Panc1 (cell line): ENCODE results near the gene CASP10. TPM values are rescaled to one million over a fixed set of nuclear protein-coding genes. Genes with fewer than 3 reads are reported as not detected.

Experiments
- ATAC-seq: fragments of 200-7000 bp; cut with Tn5 transposase; 2 replicates; pipeline ENCODE4 v1.9.1; 2020; ENCODE audit warnings: mild to moderate bottlenecking, moderate library complexity
- BruUV-seq: library from RNA; stranded (reverse); fragments of 400-500 nt; replicated peaks from 2 replicates; lab custom pipeline; 2021; lab: Mats Ljungman, UMichigan
- CTCF ChIA-PET: fragments of 300-600 bp; sonication (Branson Sonifier 250); formaldehyde crosslinking; loops from one replicate; lab custom pipeline; 2022; ENCODE audit warnings: antibody characterized with exemption; lab: Charles Lee
- POLR2A ChIA-PET: fragments of 300-600 bp; sonication (Branson Sonifier 250); formaldehyde crosslinking; loops from one replicate; lab custom pipeline; 2022; ENCODE audit warnings: antibody characterized with exemption; lab: Charles Lee
- DNase-seq: peaks from one replicate; pipeline ENCODE4 v3.0.0-alpha.2; 2010; ENCODE audit warnings: low read depth, low spot score
- H3K27ac ChIP-seq: 2 replicates; pipeline ENCODE4 v1.5.1; 2011; ENCODE audit warnings: mild to moderate bottlenecking, low read length, inconsistent platforms
- H3K27me3 ChIP-seq: fragments of 200-500 bp; sonication (Bioruptor generic); 2 replicates; pipeline ENCODE4 v1.6.0; 2014; ENCODE audit warnings: low read length, inconsistent platforms; ENCODE audit not compliant: control insufficient read depth, insufficient read depth
- H3K36me3 ChIP-seq: fragments of 200-500 bp; sonication (Bioruptor generic); 2 replicates; pipeline ENCODE4 v1.5.1; 2014; ENCODE audit warnings: inconsistent platforms, mild to moderate bottlenecking, low read length, moderate library complexity; ENCODE audit not compliant: control insufficient read depth, insufficient read depth
- H3K4me1 ChIP-seq: 2 replicates; pipeline ENCODE4 v1.5.1; 2011; ENCODE audit warnings: inconsistent platforms, mild to moderate bottlenecking, low read length, moderate library complexity; ENCODE audit not compliant: control insufficient read depth, insufficient read depth
- H3K4me3 ChIP-seq, 2 experiments: 2 replicates each; pipeline ENCODE4 v1.5.1; 2011 to 2012; ENCODE audit warnings: low read depth in 2 of 2, low read length in 2 of 2, mild to moderate bottlenecking in 2 of 2, inconsistent platforms in 1 of 2, moderate library complexity in 1 of 2
- H3K9me3 ChIP-seq: fragments of 200-500 bp; sonication (Bioruptor generic); 2 replicates; pipeline ENCODE4 v1.5.1; 2014; ENCODE audit warnings: low read depth, mild to moderate bottlenecking, inconsistent platforms, low read length, moderate library complexity; ENCODE audit not compliant: control insufficient read depth, insufficient read depth
- POLR2AphosphoS5 ChIP-seq: IDR thresholded peaks from 2 replicates; pipeline ENCODE4 v1.6.1; 2012; ENCODE audit warnings: mild to moderate bottlenecking, low read depth, low read length, moderate library complexity
- SIN3A ChIP-seq: IDR thresholded peaks from 2 replicates; pipeline ENCODE4 v1.6.1; 2012; ENCODE audit warnings: low read depth, mild to moderate bottlenecking, low read length, moderate library complexity, borderline replicate concordance; ENCODE audit not compliant: insufficient read depth
- TCF7L2 ChIP-seq: IDR thresholded peaks from 2 replicates; pipeline ENCODE4 v1.6.1; 2011; ENCODE audit warnings: mild to moderate bottlenecking, low read depth, low read length, inconsistent platforms
- in situ Hi-C: cut with HindIII; loops from 2 replicates; pipeline ENCODE4 v1.10.0; 2016; ENCODE audit warnings: low sequenced_read_pairs, low pct_unique_long_range_greater_than_20kb
- intact Hi-C: fragments of 100-400 bp; cut with micrococcal nuclease; formaldehyde crosslinking; loops from one replicate; pipeline ENCODE4 v1.10.0; 2022; ENCODE audit not compliant: unreplicated experiment
- total RNA-seq: library from RNA; stranded (reverse); gene quantifications from one replicate; pipeline ENCODE4 v1.2.1, GENCODE V29; 2021; ENCODE audit not compliant: unreplicated experiment
- TF ChIP-seq, protein P1 (sequence below): fragments of 450-650 bp; IDR thresholded peaks from 2 replicates; pipeline ENCODE4 v1.5.1; 2017; ENCODE audit warnings: mild to moderate bottlenecking
- TF ChIP-seq, protein P2 (sequence below), 2 experiments: IDR thresholded peaks; 2 replicates each; pipeline ENCODE4 v1.6.1; 2011 to 2012; ENCODE audit warnings: low read depth in 2 of 2, control low read depth in 1 of 2, low read length in 1 of 2, mild to moderate bottlenecking in 1 of 2, moderate library complexity in 1 of 2; ENCODE audit not compliant: insufficient read depth in 1 of 2

The CASP10 gene
- total RNA-seq, 1 experiment from 2014 or later: 0.87 TPM

DNA sequence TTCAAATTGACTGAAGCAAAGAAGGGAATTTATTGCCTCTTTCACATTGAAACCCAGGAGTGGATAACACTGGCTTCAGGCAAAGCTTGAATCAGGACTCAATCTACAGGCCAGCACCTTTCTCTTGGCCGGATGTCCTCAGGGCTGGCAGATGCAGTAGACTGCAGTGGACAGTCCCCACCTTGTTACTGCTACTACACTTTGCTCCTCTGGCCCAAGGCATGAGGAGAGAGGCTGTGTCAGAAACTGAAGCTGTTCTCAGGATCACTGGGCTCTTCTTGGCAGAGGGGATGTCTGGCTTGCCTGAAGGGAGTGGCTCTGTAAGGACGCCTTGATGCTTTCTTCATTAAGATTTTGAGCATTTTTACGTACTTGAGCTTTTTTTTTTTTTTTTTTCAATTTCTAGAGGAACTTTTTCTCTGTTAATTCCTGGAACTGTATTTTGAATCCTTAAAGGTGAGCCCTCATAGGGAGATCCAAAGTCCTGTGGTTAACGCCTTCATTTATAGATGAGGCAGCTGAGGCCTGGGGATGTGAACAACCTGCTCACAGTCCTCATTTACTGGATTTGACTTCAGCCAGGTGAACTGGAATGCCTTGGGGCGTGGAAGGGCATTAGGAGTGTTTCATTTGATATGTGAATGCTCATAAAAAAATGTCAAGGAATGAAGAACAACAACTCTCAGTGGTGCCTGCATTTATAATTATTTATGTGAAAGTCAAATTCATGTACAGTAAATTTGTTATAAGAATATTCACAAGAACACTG, 36.6 kb downstream of the CASP10 start:
- CTCF ChIA-PET: interaction anchor here (0.6 to 1.3 kb wide), 3 partner anchors 15 to 391 kb away, joined by 3 to 4 read pairs (median 4); no protein-coding TSS in a partner anchor
- ATAC-seq: no peak; the same call in 1 of the 2 replicates
- no peak for TF ChIP-seq POLR2AphosphoS5
- TF ChIP-seq SIN3A: no peak
- TF ChIP-seq, protein P1, sequence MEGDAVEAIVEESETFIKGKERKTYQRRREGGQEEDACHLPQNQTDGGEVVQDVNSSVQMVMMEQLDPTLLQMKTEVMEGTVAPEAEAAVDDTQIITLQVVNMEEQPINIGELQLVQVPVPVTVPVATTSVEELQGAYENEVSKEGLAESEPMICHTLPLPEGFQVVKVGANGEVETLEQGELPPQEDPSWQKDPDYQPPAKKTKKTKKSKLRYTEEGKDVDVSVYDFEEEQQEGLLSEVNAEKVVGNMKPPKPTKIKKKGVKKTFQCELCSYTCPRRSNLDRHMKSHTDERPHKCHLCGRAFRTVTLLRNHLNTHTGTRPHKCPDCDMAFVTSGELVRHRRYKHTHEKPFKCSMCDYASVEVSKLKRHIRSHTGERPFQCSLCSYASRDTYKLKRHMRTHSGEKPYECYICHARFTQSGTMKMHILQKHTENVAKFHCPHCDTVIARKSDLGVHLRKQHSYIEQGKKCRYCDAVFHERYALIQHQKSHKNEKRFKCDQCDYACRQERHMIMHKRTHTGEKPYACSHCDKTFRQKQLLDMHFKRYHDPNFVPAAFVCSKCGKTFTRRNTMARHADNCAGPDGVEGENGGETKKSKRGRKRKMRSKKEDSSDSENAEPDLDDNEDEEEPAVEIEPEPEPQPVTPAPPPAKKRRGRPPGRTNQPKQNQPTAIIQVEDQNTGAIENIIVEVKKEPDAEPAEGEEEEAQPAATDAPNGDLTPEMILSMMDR: no peak
- TF ChIP-seq, protein P2, sequence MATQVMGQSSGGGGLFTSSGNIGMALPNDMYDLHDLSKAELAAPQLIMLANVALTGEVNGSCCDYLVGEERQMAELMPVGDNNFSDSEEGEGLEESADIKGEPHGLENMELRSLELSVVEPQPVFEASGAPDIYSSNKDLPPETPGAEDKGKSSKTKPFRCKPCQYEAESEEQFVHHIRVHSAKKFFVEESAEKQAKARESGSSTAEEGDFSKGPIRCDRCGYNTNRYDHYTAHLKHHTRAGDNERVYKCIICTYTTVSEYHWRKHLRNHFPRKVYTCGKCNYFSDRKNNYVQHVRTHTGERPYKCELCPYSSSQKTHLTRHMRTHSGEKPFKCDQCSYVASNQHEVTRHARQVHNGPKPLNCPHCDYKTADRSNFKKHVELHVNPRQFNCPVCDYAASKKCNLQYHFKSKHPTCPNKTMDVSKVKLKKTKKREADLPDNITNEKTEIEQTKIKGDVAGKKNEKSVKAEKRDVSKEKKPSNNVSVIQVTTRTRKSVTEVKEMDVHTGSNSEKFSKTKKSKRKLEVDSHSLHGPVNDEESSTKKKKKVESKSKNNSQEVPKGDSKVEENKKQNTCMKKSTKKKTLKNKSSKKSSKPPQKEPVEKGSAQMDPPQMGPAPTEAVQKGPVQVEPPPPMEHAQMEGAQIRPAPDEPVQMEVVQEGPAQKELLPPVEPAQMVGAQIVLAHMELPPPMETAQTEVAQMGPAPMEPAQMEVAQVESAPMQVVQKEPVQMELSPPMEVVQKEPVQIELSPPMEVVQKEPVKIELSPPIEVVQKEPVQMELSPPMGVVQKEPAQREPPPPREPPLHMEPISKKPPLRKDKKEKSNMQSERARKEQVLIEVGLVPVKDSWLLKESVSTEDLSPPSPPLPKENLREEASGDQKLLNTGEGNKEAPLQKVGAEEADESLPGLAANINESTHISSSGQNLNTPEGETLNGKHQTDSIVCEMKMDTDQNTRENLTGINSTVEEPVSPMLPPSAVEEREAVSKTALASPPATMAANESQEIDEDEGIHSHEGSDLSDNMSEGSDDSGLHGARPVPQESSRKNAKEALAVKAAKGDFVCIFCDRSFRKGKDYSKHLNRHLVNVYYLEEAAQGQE (IDR thresholded peaks at IDR 0.05; ENCODE audit: insufficient read depth in 1 of 2, low read depth in 2 of 2, low read length in 1 of 2): no peak
- TF ChIP-seq TCF7L2: no peak
- H3K27ac ChIP-seq: no peak overlapping the region
- H3K27me3 ChIP-seq: no peaks in the 10 kb centered on the region
- POLR2A ChIA-PET: interaction anchor here (0.6 kb wide), 2 partner anchors 9 to 423 kb away, joined by 6 to 7 read pairs; no protein-coding TSS in a partner anchor
- DNase-seq: no peak
- no TSS peak for BruUV-seq
- no peaks in the 10 kb centered on the region for H3K36me3 ChIP-seq
- intact Hi-C loops (no loop called here), in situ Hi-C loops (no loop called here)
- no peaks in the 10 kb centered on the region for H3K9me3 ChIP-seq
- H3K4me3 ChIP-seq: no peak overlapping the region
- H3K4me1 ChIP-seq: no peaks in the 10 kb centered on the region

- no peak for DNase-seq
- BruUV-seq: no TSS peak
- ChIA-PET CTCF (interaction anchor here (1.3 kb wide), 1 partner anchor 16 kb away, joined by 3 read pairs; no protein-coding TSS in a partner anchor), POLR2A (no interaction called here)
- intact Hi-C loops (no loop called here), in situ Hi-C loops (no loop called here)
- Histone ChIP-seq H3K27ac (no peak overlapping the region), H3K36me3 (no peaks in the 10 kb centered on the region), H3K27me3 (no peaks in the 10 kb centered on the region), H3K4me1 (no peaks in the 10 kb centered on the region), H3K9me3 (no peaks in the 10 kb centered on the region), H3K4me3 (no peak overlapping the region)
- ATAC-seq: no peak
- TF ChIP-seq SIN3A (no peak), TCF7L2 (no peak), POLR2AphosphoS5 (no peak)
- TF ChIP-seq, protein P2 (IDR thresholded peaks at IDR 0.05; ENCODE audit: insufficient read depth in 1 of 2, low read depth in 2 of 2, low read length in 1 of 2): no peak
- TF ChIP-seq, protein P1: no peak
Measured at GRCh38 chr2:201220102-201220570, 37.2 kb downstream of the CASP10 start.
